GM23248 (cell line): ENCODE measurements around the gene ARID1B. TPM values are rescaled to one million over a fixed set of nuclear protein-coding genes. Genes with fewer than 3 reads are reported as not detected.

Experiments used
- DNase-seq: peaks from one replicate; pipeline ENCODE4 v3.0.0-alpha.2; 2015
- H2AFZ ChIP-seq: fragments of 200-600 bp; sonication (generic); 2 replicates; pipeline ENCODE4 v1.6.1; 2016; ENCODE audit warnings: antibody characterized with exemption
- H3F3A ChIP-seq: fragments of 200-600 bp; sonication (generic); 2 replicates; pipeline ENCODE4 v1.6.1; 2016; ENCODE audit warnings: mild to moderate bottlenecking, antibody characterized with exemption, mixed run types; ENCODE audit not compliant: insufficient read depth
- H3K27ac ChIP-seq: fragments of 200-600 bp; sonication (generic); 2 replicates; pipeline ENCODE4 v1.5.1; 2016; ENCODE audit warnings: mild to moderate bottlenecking
- H3K27me3 ChIP-seq: fragments of 200-600 bp; sonication (generic); replicated peaks from 2 replicates; pipeline ENCODE4 v1.6.1; 2016; ENCODE audit warnings: mild to moderate bottlenecking; ENCODE audit not compliant: insufficient read depth
- H3K36me3 ChIP-seq: fragments of 200-600 bp; sonication (generic); 2 replicates; pipeline ENCODE4 v1.6.1; 2016; ENCODE audit warnings: low read depth, mild to moderate bottlenecking
- H3K4me1 ChIP-seq: fragments of 200-600 bp; sonication (generic); 2 replicates; pipeline ENCODE4 v1.6.1; 2016; ENCODE audit warnings: mild to moderate bottlenecking; ENCODE audit not compliant: insufficient read depth
- H3K4me2 ChIP-seq: fragments of 200-600 bp; sonication (generic); one replicate; pipeline ENCODE4 v1.6.1; 2016; ENCODE audit warnings: mild to moderate bottlenecking; ENCODE audit not compliant: unreplicated experiment
- H3K4me3 ChIP-seq: fragments of 200-600 bp; sonication (generic); 2 replicates; pipeline ENCODE4 v1.5.1; 2016; ENCODE audit warnings: mild to moderate bottlenecking
- H3K79me2 ChIP-seq: fragments of 200-600 bp; sonication (generic); 2 replicates; pipeline ENCODE4 v1.6.1; 2016; ENCODE audit warnings: mild to moderate bottlenecking; ENCODE audit not compliant: insufficient read depth
- H3K9ac ChIP-seq: fragments of 200-600 bp; sonication (generic); 2 replicates; pipeline ENCODE4 v1.6.1; 2016; ENCODE audit warnings: mild to moderate bottlenecking
- H3K9me2 ChIP-seq: fragments of 200-600 bp; sonication (generic); 2 replicates; pipeline ENCODE4 v1.6.1; 2016; ENCODE audit warnings: mixed run types, mild to moderate bottlenecking, moderate library complexity; ENCODE audit not compliant: insufficient read depth
- H3K9me3 ChIP-seq: fragments of 200-600 bp; sonication (generic); one replicate; pipeline ENCODE4 v1.6.1; 2017; ENCODE audit warnings: low read depth
- H4K20me1 ChIP-seq: fragments of 200-600 bp; sonication (generic); 2 replicates; pipeline ENCODE4 v1.6.0; 2016; ENCODE audit not compliant: insufficient read depth
- EZH2 ChIP-seq: fragments of 200-600 bp; sonication (generic); IDR thresholded peaks from 2 replicates; pipeline ENCODE4 v1.6.1; 2018; ENCODE audit warnings: antibody characterized with exemption, mild to moderate bottlenecking; ENCODE audit not compliant: insufficient read depth, poor library complexity, severe bottlenecking
- EZH2phosphoT487 ChIP-seq: fragments of 200-600 bp; sonication (generic); IDR thresholded peaks from 2 replicates; pipeline ENCODE4 v1.6.1; 2018; ENCODE audit warnings: antibody characterized with exemption, moderate library complexity, mild to moderate bottlenecking, low read depth; ENCODE audit not compliant: insufficient read depth
- WGBS, 2 experiments: methylation state at CpG; one replicate each; pipeline ENCODE4 v1.1.6; 2015 to 2017; ENCODE audit warnings: low lambda C conversion rate in 2 of 2, low coverage in 1 of 2; ENCODE audit errors: missing lambda C conversion rate in 2 of 2; 5-methylcytosine and 5-hydroxymethylcytosine counted together
- in situ Hi-C: fragments of 300-500 bp; cut with MboI; formaldehyde crosslinking; loops from 2 replicates; pipeline ENCODE4 v1.15.0; 2020
- polyA plus RNA-seq: library from polyadenylated mRNA; unstranded; fragments of >200 nt; fragmentation: Nextera tagmentation; extraction: Ambion mirVana; gene quantifications from 2 replicates; pipeline ENCODE4 v1.2.1, GENCODE V29; 2016
- total RNA-seq: library from RNA; depleted of rRNA; stranded (reverse); fragments of >200 nt; shearing (Covaris generic); gene quantifications from 2 replicates; pipeline ENCODE4 v1.2.3, GENCODE V29; 2014

Gene ARID1B
- total and polyA plus RNA-seq, 2 experiments from 2014 or later, result 19.3 to 21.2 TPM

DNA sequence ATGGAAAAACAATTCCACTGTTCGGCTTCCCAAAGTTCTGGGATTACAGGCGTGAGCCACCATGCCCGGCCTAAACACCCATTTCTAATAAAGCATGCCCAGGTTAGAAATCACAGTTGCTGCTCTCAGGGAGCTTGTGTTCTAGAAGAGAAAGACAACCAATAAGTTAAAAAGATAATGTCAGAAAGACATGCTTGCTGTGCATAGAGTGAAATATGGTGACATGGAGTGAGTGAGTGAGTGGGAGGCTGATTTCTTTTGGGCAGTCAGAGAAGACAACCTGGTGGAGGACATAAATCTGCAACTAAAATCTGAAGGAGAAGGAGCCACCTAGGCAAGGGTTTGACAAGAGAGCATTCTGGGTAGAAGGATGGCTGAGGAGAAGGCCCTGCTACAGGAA lies 222.6 kb downstream of the ARID1B start:
- Histone ChIP-seq H3K4me1 (no peaks in the 10 kb centered on the region), H3K36me3 (no peaks in the 10 kb centered on the region), H3K79me2 (peaks cover 99% of the 10 kb centered on the region), H4K20me1 (peaks cover 3% of the 10 kb centered on the region; the same call in 1 of the 2 replicates), H3K4me2 (no peak overlapping the region), H3K9me3 (no peaks in the 10 kb centered on the region), H2AFZ (no peak overlapping the region), H3K9ac (no peak overlapping the region), H3K27ac (no peak overlapping the region), H3F3A (no peaks in the 10 kb centered on the region), H3K27me3 (no peaks in the 10 kb centered on the region), H3K4me3 (no peak overlapping the region), H3K9me2 (no peaks in the 10 kb centered on the region)
- TF ChIP-seq EZH2phosphoT487 (no peak), EZH2 (no peak)
- in situ Hi-C loops, result no loop called here
- DNase-seq, result no peak
- WGBS, 2 experiments, result 99 to 100% methylated on average over 3 of the region's 3 CpGs

DNA sequence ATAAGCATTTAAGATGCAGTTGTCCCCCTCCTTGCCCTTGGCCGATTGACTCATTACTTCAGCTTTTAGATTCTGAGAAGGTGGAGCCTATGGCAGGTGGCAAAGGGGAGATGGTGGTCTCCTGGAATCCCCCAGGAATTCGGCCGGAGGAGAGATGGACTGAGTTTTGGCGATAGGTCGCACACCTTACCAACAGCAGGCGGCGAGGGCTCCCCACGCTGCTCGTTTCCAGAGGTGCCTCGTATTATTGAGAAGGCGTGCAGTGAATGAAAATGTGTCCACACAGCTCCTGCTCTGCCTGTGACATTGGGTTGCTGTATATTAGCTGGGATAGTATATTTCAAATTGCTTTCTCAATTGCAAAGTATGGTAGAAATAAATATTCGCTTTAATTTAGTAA lies 224.5 kb downstream of the ARID1B start:
- no peaks in the 10 kb centered on the region for H3K36me3 ChIP-seq
- no peaks in the 10 kb centered on the region for H3K9me3 ChIP-seq
- H3K4me2 ChIP-seq, result no peak overlapping the region
- no peak for DNase-seq
- 93% methylated on average over 12 of the region's 12 CpGs for WGBS, 2 experiments
- H3K27ac ChIP-seq, result no peak overlapping the region
- H3K27me3 ChIP-seq, result no peaks in the 10 kb centered on the region
- no peak overlapping the region for H3K9ac ChIP-seq
- H3K79me2 ChIP-seq, result peaks cover 99% of the 10 kb centered on the region
- H3K9me2 ChIP-seq, result no peaks in the 10 kb centered on the region
- TF ChIP-seq EZH2, result no peak
- no peak for TF ChIP-seq EZH2phosphoT487
- in situ Hi-C loops, result no loop called here
- no peaks in the 10 kb centered on the region; the same call in 1 of the 2 replicates for H3K4me1 ChIP-seq
- H3K4me3 ChIP-seq, result no peak overlapping the region
- H4K20me1 ChIP-seq, result peaks cover 6% of the 10 kb centered on the region; the same call in 1 of the 2 replicates
- H2AFZ ChIP-seq, result no peak overlapping the region
- H3F3A ChIP-seq, result no peaks in the 10 kb centered on the region

DNA sequence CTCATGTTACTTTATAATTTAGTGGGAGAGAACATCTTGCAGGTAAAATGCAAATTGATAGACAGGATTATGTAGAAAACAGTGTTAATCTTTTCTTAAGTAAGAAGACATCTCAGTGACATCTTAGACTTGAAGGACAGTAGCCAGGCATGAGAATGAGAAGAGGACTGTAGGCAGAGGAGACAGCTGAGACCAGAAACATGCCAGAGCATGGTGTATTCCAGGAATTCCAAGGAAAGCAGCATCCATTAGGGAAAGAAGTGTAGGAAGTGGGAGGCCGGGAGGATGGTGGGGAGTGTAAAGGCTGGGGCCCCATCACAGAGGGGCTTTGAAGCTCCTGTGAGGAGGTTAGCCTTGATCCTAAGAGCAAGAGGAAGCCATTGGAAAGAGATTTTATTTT lies 225.6 kb downstream of the ARID1B start:
- no peaks in the 10 kb centered on the region; the same call in 1 of the 2 replicates for H3K4me1 ChIP-seq

DNA sequence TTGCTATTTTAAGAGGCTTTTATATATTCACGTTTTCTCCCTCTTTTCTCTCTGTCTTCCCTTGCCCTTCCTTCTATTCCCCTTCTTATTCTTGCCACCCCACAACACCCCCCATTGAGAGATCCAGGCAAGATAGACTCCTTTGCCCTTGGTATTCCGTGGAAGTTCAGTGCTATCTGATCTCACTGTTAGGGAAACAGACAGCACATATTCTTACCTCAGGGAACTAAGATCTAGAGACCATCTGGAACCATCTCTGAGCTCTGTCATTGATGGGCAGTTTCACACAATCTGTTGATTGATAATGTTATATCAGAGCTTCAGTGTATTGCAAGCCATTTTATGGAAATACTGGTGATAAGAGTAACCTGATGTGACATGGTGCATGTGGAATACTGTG lies 228.8 kb downstream of the ARID1B start:
- no peak overlapping the region for H2AFZ ChIP-seq
- H3K36me3 ChIP-seq, result no peaks in the 10 kb centered on the region
- no peak overlapping the region for H3K9ac ChIP-seq
- H3K4me3 ChIP-seq, result no peak overlapping the region
- in situ Hi-C loops, result no loop called here
- no peaks in the 10 kb centered on the region for H3K27me3 ChIP-seq
- no peak for DNase-seq
- no peaks in the 10 kb centered on the region for H3K9me3 ChIP-seq
- H3K27ac ChIP-seq, result no peak overlapping the region
- peaks cover 6% of the 10 kb centered on the region; the same call in 1 of the 2 replicates for H4K20me1 ChIP-seq
- H3K4me1 ChIP-seq, result no peaks in the 10 kb centered on the region; the same call in 1 of the 2 replicates
- H3F3A ChIP-seq, result no peaks in the 10 kb centered on the region
- 75 to 79% methylated on average over 2 of the region's 2 CpGs for WGBS, 2 experiments
- H3K9me2 ChIP-seq, result no peaks in the 10 kb centered on the region
- TF ChIP-seq EZH2phosphoT487 (no peak), EZH2 (no peak)
- no peak overlapping the region for H3K4me2 ChIP-seq
- peaks cover 100% of the 10 kb centered on the region for H3K79me2 ChIP-seq

More for the DNA sequence above, 225.6 kb downstream of the ARID1B start:
- 91 to 96% methylated on average over 1 of the region's 1 CpG for whole genome bisulfite sequencing, 2 experiments
- H3K9me2 ChIP-seq, result no peaks in the 10 kb centered on the region
- TF ChIP-seq EZH2phosphoT487 (no peak), EZH2 (no peak)
- in situ Hi-C loops, result no loop called here
- H3K9ac ChIP-seq, result no peak overlapping the region
- H3F3A ChIP-seq, result no peaks in the 10 kb centered on the region
- no peak for DNase-seq
- peaks cover 6% of the 10 kb centered on the region; the same call in 1 of the 2 replicates for H4K20me1 ChIP-seq
- H3K27me3 ChIP-seq, result no peaks in the 10 kb centered on the region
- no peak overlapping the region for H3K27ac ChIP-seq
- H3K4me2 ChIP-seq, result no peak overlapping the region
- peaks cover 99% of the 10 kb centered on the region for H3K79me2 ChIP-seq
- no peak overlapping the region for H3K4me3 ChIP-seq
- H3K9me3 ChIP-seq, result no peaks in the 10 kb centered on the region
- no peak overlapping the region for H2AFZ ChIP-seq
- H3K36me3 ChIP-seq, result no peaks in the 10 kb centered on the region
